Measurements from ENCODE around the gene RMP24.

RMP24 gene

DNA sequence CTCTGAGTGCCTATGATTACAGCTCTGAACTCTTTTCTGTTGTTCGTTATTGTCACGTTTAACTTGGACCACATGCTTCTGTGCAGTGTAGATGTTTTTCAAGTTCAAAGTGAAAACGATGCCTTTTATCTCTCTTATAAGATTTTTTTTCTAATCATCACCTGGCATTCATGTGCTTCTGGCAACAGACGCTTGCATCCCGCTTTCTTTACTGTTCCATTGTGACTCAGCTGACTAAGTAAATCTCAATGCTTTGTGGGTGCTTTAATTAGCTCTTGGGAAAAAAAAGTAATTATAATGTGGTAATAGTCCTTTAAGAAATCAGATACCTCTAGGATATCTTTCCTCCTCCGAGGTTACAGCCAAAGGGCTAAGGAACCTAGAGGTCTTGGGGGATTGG, 31.2 kb upstream of the RMP24 start:
- DNase-seq = no peak
- Histone ChIP-seq H3K79me1 (ENCODE audit: low read length) (no peaks in the 10 kb centered on the region), H2AK5ac (ENCODE audit: low read length) (no peak overlapping the region), H4K8ac (ENCODE audit: low read depth, low read length) (no peak overlapping the region), H3K79me2 (ENCODE audit: control insufficient read depth, insufficient read depth, low read length) (no peaks in the 10 kb centered on the region), H2BK120ac (ENCODE audit: low read depth, low read length) (no peak overlapping the region), H2BK5ac (ENCODE audit: low read length) (no peak overlapping the region), H3K23ac (ENCODE audit: low read length) (no peak overlapping the region), H3K4me1 (ENCODE audit: control insufficient read depth, low read depth, low read length) (no peaks in the 10 kb centered on the region), H4K5ac (ENCODE audit: low read length) (no peak overlapping the region), H3K27ac (ENCODE audit: low read depth, low read length) (no peak overlapping the region), H3K36me3 (ENCODE audit: control insufficient read depth, insufficient read depth, low read length) (no peaks in the 10 kb centered on the region), H3K18ac (ENCODE audit: low read length) (no peak overlapping the region), H3K4me2 (ENCODE audit: low read length) (no peak overlapping the region), H3K4me3 (ENCODE audit: low read length) (no peak overlapping the region), H2BK15ac (replicated peaks; ENCODE audit: low read depth) (no peak overlapping the region), H3K56ac (ENCODE audit: low read length) (no peak overlapping the region), H3K9ac (ENCODE audit: low read length) (no peak overlapping the region), H3K4ac (ENCODE audit: low read depth, low read length) (no peak overlapping the region), H3K27me3 (ENCODE audit: insufficient read depth, low read length, poor library complexity) (no peaks in the 10 kb centered on the region)
- WGBS (ENCODE audit: extremely low coverage, insufficient coverage, low lambda C conversion rate) = no CpG with 5 or more reads among the region's 6 CpGs

DNA sequence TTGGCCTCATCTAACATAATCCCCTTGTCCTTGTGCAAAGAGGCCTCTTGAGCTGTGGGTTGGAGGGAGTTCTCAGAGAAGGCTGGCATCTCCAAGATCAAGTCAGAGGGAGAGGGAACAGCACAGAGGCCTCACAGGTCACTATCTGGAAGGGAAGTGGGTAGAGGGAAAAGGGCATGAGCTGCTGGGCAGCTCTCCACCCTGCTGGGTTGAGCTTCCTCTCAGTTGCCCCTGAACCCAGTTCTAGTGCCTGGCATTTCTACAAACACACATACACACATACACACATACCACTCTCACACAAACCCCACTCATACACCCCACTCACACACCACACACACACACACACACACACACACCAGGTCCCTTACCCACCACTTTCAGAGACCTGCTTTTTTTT, 30.3 kb upstream of the RMP24 start:
- no peak overlapping the region for H3K18ac ChIP-seq (ENCODE audit: low read length)
- no peaks in the 10 kb centered on the region for H3K36me3 ChIP-seq (ENCODE audit: control insufficient read depth, insufficient read depth, low read length)
- no peak overlapping the region for H4K5ac ChIP-seq (ENCODE audit: low read length)
- H3K4me2 ChIP-seq (ENCODE audit: low read length) = no peak overlapping the region
- H3K4me3 ChIP-seq (ENCODE audit: low read length) = no peak overlapping the region
- no peaks in the 10 kb centered on the region for H3K79me2 ChIP-seq (ENCODE audit: control insufficient read depth, insufficient read depth, low read length)
- H3K23ac ChIP-seq (ENCODE audit: low read length) = no peak overlapping the region
- H3K27me3 ChIP-seq (ENCODE audit: insufficient read depth, low read length, poor library complexity) = no peaks in the 10 kb centered on the region
- no peak overlapping the region for H3K56ac ChIP-seq (ENCODE audit: low read length)
- no peak overlapping the region for H3K4ac ChIP-seq (ENCODE audit: low read depth, low read length)
- no peaks in the 10 kb centered on the region for H3K79me1 ChIP-seq (ENCODE audit: low read length)
- H2BK5ac ChIP-seq (ENCODE audit: low read length) = no peak overlapping the region
- H2BK120ac ChIP-seq (ENCODE audit: low read depth, low read length) = no peak overlapping the region
- H3K27ac ChIP-seq (ENCODE audit: low read depth, low read length) = no peak overlapping the region
- no peak overlapping the region for H2BK15ac ChIP-seq (replicated peaks; ENCODE audit: low read depth)
- no peak for DNase-seq
- H4K8ac ChIP-seq (ENCODE audit: low read depth, low read length) = no peak overlapping the region
- no peak overlapping the region for H2AK5ac ChIP-seq (ENCODE audit: low read length)
- no peaks in the 10 kb centered on the region for H3K4me1 ChIP-seq (ENCODE audit: control insufficient read depth, low read depth, low read length)
- no peak overlapping the region for H3K9ac ChIP-seq (ENCODE audit: low read length)

DNA sequence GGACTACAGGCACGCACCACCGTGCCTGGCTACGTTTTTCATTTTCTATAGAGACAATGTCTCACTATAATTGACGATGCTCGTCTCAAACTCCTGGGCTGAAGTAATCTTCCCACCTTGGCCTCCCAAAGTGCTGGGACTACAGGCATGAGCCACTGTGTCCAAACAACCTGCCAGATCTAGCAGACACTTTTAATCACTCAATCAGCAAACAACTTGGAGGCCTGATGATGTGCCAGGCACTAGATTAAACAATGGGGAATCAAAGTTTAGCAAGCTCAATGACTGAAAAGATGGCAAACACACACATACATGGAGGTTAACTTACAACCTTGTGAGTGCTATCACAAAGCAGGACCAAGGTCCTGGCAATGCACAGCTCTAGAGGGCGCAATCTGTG, 29.8 kb upstream of the RMP24 start:
- Histone ChIP-seq H2BK5ac (ENCODE audit: low read length) (no peak overlapping the region), H3K79me1 (ENCODE audit: low read length) (no peaks in the 10 kb centered on the region), H2AK5ac (ENCODE audit: low read length) (no peak overlapping the region), H3K4me3 (ENCODE audit: low read length) (no peak overlapping the region), H2BK120ac (ENCODE audit: low read depth, low read length) (no peak overlapping the region), H3K27ac (ENCODE audit: low read depth, low read length) (no peak overlapping the region), H3K27me3 (ENCODE audit: insufficient read depth, low read length, poor library complexity) (no peaks in the 10 kb centered on the region), H4K8ac (ENCODE audit: low read depth, low read length) (no peak overlapping the region), H3K36me3 (ENCODE audit: control insufficient read depth, insufficient read depth, low read length) (no peaks in the 10 kb centered on the region), H3K4me2 (ENCODE audit: low read length) (no peak overlapping the region), H3K4ac (ENCODE audit: low read depth, low read length) (no peak overlapping the region), H3K18ac (ENCODE audit: low read length) (no peak overlapping the region), H3K23ac (ENCODE audit: low read length) (no peak overlapping the region), H3K79me2 (ENCODE audit: control insufficient read depth, insufficient read depth, low read length) (no peaks in the 10 kb centered on the region), H2BK15ac (replicated peaks; ENCODE audit: low read depth) (no peak overlapping the region), H3K56ac (ENCODE audit: low read length) (no peak overlapping the region), H4K5ac (ENCODE audit: low read length) (no peak overlapping the region), H3K9ac (ENCODE audit: low read length) (no peak overlapping the region), H3K4me1 (ENCODE audit: control insufficient read depth, low read depth, low read length) (no peaks in the 10 kb centered on the region)
- no CpG with 5 or more reads among the region's 6 CpGs for WGBS (ENCODE audit: extremely low coverage, insufficient coverage, low lambda C conversion rate)
- DNase-seq = no peak

DNA sequence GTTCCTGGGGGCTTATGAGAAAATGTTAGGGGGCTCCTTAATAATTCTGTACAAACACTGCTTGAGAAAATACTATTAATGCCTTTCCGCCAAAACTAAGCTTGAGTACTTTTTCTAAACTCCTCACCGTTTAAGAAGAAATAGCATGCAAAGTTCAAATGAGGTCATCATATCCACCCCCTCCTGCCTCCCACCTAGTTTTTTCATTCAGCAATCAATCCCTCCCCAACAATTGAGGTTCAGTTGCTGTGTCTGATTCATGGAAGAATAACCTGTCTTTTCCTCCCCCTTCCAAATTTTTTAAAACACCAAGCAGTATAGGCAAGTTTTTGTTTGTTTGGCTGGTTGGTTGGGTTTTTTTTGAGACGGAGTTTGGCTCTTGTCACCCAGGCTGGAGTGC, 24.4 kb upstream of the RMP24 start:
- H3K4me2 ChIP-seq (ENCODE audit: low read length) = no peak overlapping the region
- no peak overlapping the region for H4K8ac ChIP-seq (ENCODE audit: low read depth, low read length)
- WGBS (ENCODE audit: extremely low coverage, insufficient coverage, low lambda C conversion rate) = no CpG with 5 or more reads among the region's 3 CpGs
- H2AK5ac ChIP-seq (ENCODE audit: low read length) = no peak overlapping the region
- no peaks in the 10 kb centered on the region for H3K36me3 ChIP-seq (ENCODE audit: control insufficient read depth, insufficient read depth, low read length)
- no peak overlapping the region for H4K5ac ChIP-seq (ENCODE audit: low read length)
- no peak overlapping the region for H3K18ac ChIP-seq (ENCODE audit: low read length)
- no peak overlapping the region for H2BK15ac ChIP-seq (replicated peaks; ENCODE audit: low read depth)
- H3K27me3 ChIP-seq (ENCODE audit: insufficient read depth, low read length, poor library complexity) = no peaks in the 10 kb centered on the region
- H3K79me2 ChIP-seq (ENCODE audit: control insufficient read depth, insufficient read depth, low read length) = no peaks in the 10 kb centered on the region
- no peak overlapping the region for H3K4ac ChIP-seq (ENCODE audit: low read depth, low read length)
- H2BK120ac ChIP-seq (ENCODE audit: low read depth, low read length) = no peak overlapping the region
- no peak for DNase-seq
- H3K79me1 ChIP-seq (ENCODE audit: low read length) = no peaks in the 10 kb centered on the region
- no peaks in the 10 kb centered on the region for H3K4me1 ChIP-seq (ENCODE audit: control insufficient read depth, low read depth, low read length)
- H2BK5ac ChIP-seq (ENCODE audit: low read length) = no peak overlapping the region
- H3K23ac ChIP-seq (ENCODE audit: low read length) = no peak overlapping the region
- H3K9ac ChIP-seq (ENCODE audit: low read length) = no peak overlapping the region
- no peak overlapping the region for H3K4me3 ChIP-seq (ENCODE audit: low read length)
- H3K27ac ChIP-seq (ENCODE audit: low read depth, low read length) = no peak overlapping the region
- no peak overlapping the region for H3K56ac ChIP-seq (ENCODE audit: low read length)

DNA sequence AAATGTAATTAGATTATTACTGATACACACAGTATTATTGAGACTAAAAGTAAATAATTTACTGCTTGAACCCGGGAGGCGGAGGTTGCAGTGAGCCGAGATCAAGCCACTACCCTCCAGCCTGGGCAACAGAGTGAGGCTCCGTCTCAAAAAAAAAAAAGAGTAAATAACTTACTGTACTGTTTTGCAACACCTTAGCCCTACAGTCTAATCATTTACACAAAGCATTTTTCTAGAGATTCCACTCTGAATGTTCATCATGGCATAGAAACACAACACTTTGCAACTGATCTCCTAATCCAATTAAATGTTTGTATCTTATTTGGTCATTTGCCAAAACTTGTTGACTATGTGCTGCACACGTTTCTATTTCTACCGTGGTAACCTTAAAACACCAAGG, 23.4 kb upstream of the RMP24 start:
- Histone ChIP-seq H3K4me3 (ENCODE audit: low read length) (no peak overlapping the region), H3K36me3 (ENCODE audit: control insufficient read depth, insufficient read depth, low read length) (no peaks in the 10 kb centered on the region), H3K4ac (ENCODE audit: low read depth, low read length) (no peak overlapping the region), H2BK15ac (replicated peaks; ENCODE audit: low read depth) (no peak overlapping the region), H4K5ac (ENCODE audit: low read length) (no peak overlapping the region), H4K8ac (ENCODE audit: low read depth, low read length) (no peak overlapping the region), H3K27ac (ENCODE audit: low read depth, low read length) (no peak overlapping the region), H2AK5ac (ENCODE audit: low read length) (no peak overlapping the region), H3K4me2 (ENCODE audit: low read length) (no peak overlapping the region), H3K4me1 (ENCODE audit: control insufficient read depth, low read depth, low read length) (no peaks in the 10 kb centered on the region), H3K79me2 (ENCODE audit: control insufficient read depth, insufficient read depth, low read length) (no peaks in the 10 kb centered on the region), H3K56ac (ENCODE audit: low read length) (peak overlapping the region; percentile 1), H3K27me3 (ENCODE audit: insufficient read depth, low read length, poor library complexity) (no peaks in the 10 kb centered on the region), H3K18ac (ENCODE audit: low read length) (no peak overlapping the region), H2BK5ac (ENCODE audit: low read length) (no peak overlapping the region), H3K23ac (ENCODE audit: low read length) (no peak overlapping the region), H2BK120ac (ENCODE audit: low read depth, low read length) (no peak overlapping the region), H3K9ac (ENCODE audit: low read length) (peak overlapping the region; percentile 75), H3K79me1 (ENCODE audit: low read length) (no peaks in the 10 kb centered on the region)
- no CpG with 5 or more reads among the region's 6 CpGs for WGBS (ENCODE audit: extremely low coverage, insufficient coverage, low lambda C conversion rate)
- DNase-seq = no peak

DNA sequence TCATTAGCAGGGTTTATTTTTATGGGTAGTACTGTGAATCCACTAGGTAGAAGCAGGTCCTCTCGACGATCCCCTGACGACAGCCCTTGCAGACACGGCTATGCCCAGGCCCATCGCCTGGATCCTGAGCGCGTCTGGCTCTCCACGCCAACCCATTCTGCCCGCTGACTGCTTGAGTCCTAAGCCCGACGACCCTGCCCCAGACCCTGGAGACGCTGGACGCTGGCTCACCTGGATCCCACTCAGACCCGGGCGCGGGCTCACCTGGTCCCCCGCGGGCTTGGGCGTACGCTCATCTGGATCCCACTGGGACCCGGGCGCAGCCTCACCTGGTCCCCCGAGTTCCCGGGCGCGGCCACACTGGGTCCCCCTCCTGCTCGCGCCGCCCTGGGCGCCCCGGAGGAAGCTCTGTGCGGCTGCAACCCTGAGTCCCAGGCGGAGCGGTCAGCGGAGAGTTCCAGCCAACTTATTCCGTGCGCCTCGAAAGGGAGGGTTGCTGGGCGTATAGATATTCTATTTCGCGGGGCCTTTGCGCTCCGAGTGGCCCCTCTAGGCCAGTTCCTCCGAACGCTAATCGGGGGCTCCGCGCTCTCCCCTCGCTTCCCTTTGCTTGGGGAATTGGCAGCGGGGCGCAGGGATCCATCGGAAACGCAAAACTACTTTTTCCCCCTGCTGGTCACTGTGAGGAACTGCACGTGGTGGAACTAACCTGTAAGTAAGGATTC, 22.4 kb upstream of the RMP24 start:
- no peaks in the 10 kb centered on the region for H3K4me1 ChIP-seq (ENCODE audit: control insufficient read depth, low read depth, low read length)
- no peak overlapping the region for H2AK5ac ChIP-seq (ENCODE audit: low read length)
- peak overlapping the region; percentile 77 for H3K4me2 ChIP-seq (ENCODE audit: low read length)
- peak overlapping the region; percentile 75 for H3K9ac ChIP-seq (ENCODE audit: low read length)
- H4K8ac ChIP-seq (ENCODE audit: low read depth, low read length) = peak overlapping the region; percentile 84
- no peaks in the 10 kb centered on the region for H3K36me3 ChIP-seq (ENCODE audit: control insufficient read depth, insufficient read depth, low read length)
- H4K5ac ChIP-seq (ENCODE audit: low read length) = no peak overlapping the region
- peak overlapping the region; percentile 93 for H3K56ac ChIP-seq (ENCODE audit: low read length)
- H3K23ac ChIP-seq (ENCODE audit: low read length) = no peak overlapping the region
- H3K79me1 ChIP-seq (ENCODE audit: low read length) = no peaks in the 10 kb centered on the region
- H2BK5ac ChIP-seq (ENCODE audit: low read length) = no peak overlapping the region
- peak overlapping the region; percentile 55 for H3K4me3 ChIP-seq (ENCODE audit: low read length)
- no peaks in the 10 kb centered on the region for H3K79me2 ChIP-seq (ENCODE audit: control insufficient read depth, insufficient read depth, low read length)
- H3K27ac ChIP-seq (ENCODE audit: low read depth, low read length) = no peak overlapping the region
- H3K27me3 ChIP-seq (ENCODE audit: insufficient read depth, low read length, poor library complexity) = no peaks in the 10 kb centered on the region
- H3K4ac ChIP-seq (ENCODE audit: low read depth, low read length) = peak overlapping the region; percentile 46
- H2BK15ac ChIP-seq (replicated peaks; ENCODE audit: low read depth) = no peak overlapping the region
- peak overlapping the region; percentile 85 for H3K18ac ChIP-seq (ENCODE audit: low read length)
- H2BK120ac ChIP-seq (ENCODE audit: low read depth, low read length) = peak overlapping the region; percentile 16
- no CpG with 5 or more reads among the region's 54 CpGs for WGBS (ENCODE audit: extremely low coverage, insufficient coverage, low lambda C conversion rate)
- DNase-seq = peak; percentile 86
